22Rv1 (cell line): Measurements from ENCODE around the gene FAM200A.

Experiments
- ZFX ChIP-seq: fragments of 450-650 bp; IDR thresholded peaks from 2 replicates; pipeline ENCODE4 v1.6.1; 2017; ENCODE audit warnings: antibody characterized with exemption, borderline replicate concordance
- TF ChIP-seq, protein P1 (sequence below): fragments of 450-650 bp; IDR thresholded peaks from 2 replicates; pipeline ENCODE4 v1.5.1; 2017; ENCODE audit warnings: mild to moderate bottlenecking

DNA sequence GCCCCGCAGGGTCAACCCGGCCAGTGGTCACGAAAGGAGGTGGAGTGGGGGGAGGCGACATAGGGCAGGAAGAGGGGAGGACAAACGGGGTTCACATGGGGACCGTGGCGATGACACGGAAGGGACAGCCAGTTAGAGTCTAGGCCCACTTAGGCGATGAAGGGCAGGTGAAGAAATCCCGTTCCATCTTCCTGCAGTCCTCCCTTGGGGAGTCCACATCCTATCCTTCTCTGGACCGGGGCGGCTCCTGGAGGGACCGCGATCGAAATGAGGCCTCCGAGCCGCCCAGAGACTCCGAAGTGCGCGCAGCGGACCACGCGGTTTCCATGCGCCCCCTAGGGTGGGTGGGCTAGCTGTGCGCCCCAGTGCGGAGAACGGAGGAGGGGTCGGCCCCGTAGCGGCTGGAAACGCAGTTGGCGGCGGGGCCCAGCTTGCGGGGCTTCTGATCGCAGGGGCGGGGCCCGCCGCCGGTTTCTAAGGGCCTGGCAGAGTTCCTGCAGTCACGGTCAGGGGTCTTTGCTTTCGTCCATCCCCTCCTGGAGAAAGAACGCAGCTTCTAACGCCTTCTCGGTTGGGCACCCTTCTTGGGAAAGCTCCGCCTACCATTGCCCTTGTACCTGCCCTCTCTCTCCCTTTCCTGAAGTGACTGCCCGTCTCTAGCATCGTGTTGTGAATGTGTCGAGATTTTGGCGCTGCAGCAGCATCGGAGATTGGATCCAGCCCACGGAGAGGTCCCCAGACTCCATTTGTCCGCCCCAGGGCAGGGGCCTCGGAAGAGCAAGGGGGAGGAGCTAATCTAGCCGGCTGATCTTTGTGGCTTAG, 28.3 kb upstream of the FAM200A start:
- TF ChIP-seq, protein P1, sequence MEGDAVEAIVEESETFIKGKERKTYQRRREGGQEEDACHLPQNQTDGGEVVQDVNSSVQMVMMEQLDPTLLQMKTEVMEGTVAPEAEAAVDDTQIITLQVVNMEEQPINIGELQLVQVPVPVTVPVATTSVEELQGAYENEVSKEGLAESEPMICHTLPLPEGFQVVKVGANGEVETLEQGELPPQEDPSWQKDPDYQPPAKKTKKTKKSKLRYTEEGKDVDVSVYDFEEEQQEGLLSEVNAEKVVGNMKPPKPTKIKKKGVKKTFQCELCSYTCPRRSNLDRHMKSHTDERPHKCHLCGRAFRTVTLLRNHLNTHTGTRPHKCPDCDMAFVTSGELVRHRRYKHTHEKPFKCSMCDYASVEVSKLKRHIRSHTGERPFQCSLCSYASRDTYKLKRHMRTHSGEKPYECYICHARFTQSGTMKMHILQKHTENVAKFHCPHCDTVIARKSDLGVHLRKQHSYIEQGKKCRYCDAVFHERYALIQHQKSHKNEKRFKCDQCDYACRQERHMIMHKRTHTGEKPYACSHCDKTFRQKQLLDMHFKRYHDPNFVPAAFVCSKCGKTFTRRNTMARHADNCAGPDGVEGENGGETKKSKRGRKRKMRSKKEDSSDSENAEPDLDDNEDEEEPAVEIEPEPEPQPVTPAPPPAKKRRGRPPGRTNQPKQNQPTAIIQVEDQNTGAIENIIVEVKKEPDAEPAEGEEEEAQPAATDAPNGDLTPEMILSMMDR: no peak
- TF ChIP-seq ZFX: no peak
